K562 (cell line): Measurements from ENCODE around the gene ZSWIM6. TPM values are rescaled to one million over a fixed set of nuclear protein-coding genes. Genes with fewer than 3 reads are reported as not detected.

Experiments
- ATAC-seq: fragments of 200-7000 bp; cut with Tn5 transposase; 3 replicates; pipeline ENCODE4 v1.9.1; 2020; ENCODE audit warnings: moderate library complexity
- BruUV-seq: library from RNA; stranded (reverse); fragments of 400-500 nt; replicated peaks from 2 replicates; lab custom pipeline; 2021; lab: Mats Ljungman, UMichigan
- CTCF ChIA-PET: fragments of 300-600 bp; formaldehyde crosslinking; extraction: SDS; loops from one replicate; lab custom pipeline; 2021; ENCODE audit warnings: low intra/inter-chr PET ratio; lab: Yijun Ruan, JAX
- POLR2A ChIA-PET: fragments of 300-600, 350-650 bp; sonication (Branson Sonifier 250); formaldehyde crosslinking; extraction: SDS; loops from one replicate; lab custom pipeline; 2021; ENCODE audit warnings: antibody characterized with exemption, inconsistent platforms; lab: Yijun Ruan, JAX
- DNase-seq, 4 experiments: peaks; one replicate each; pipeline versions ENCODE4 v3.0.0 to v3.0.0-alpha.2; 2011 to 2018; ENCODE audit warnings: low spot score in 3 of 4, mixed read lengths in 3 of 4; ENCODE audit errors: extremely low read depth in 1 of 4
- FAIRE-seq: peaks from 2 replicates; lab custom pipeline; 2011; peaks lifted over from hg19 to GRCh38; lab: Jason Lieb, UNC
- H2AFZ ChIP-seq: 2 replicates; pipeline ENCODE4 v1.6.0; 2011; ENCODE audit warnings: low read depth, low read length, control low read depth, inconsistent platforms
- H3K27ac ChIP-seq: fragments of 200-600 bp; 3 replicates; pipeline ENCODE4 v1.8.0; 2011; ENCODE audit warnings: low read depth, mild to moderate bottlenecking, control low read depth, inconsistent platforms, low read length, moderate library complexity, mixed read lengths; ENCODE audit errors: extremely low read depth
- H3K27me3 ChIP-seq, 2 experiments: fragments of 300-600 bp in 1 of 2; 2 replicates in 1 of 2; 3 replicates in 1 of 2; pipeline versions ENCODE4 v1.6.0 to v1.8.0; 2011; ENCODE audit warnings: inconsistent platforms in 2 of 2, low read length in 2 of 2, mild to moderate bottlenecking in 1 of 2, mixed read lengths in 1 of 2, moderate library complexity in 1 of 2; ENCODE audit not compliant: control insufficient read depth in 2 of 2, insufficient read depth in 2 of 2
- H3K36me3 ChIP-seq: fragments of 300-600 bp; 3 replicates; pipeline ENCODE4 v1.8.0; 2011; ENCODE audit warnings: mild to moderate bottlenecking, low read length, inconsistent platforms; ENCODE audit not compliant: control insufficient read depth, insufficient read depth
- H3K4me1 ChIP-seq, 2 experiments: fragments of 200-600 bp in 1 of 2; replicated peaks in 1 of 2; 2 replicates in 1 of 2; 3 replicates in 1 of 2; pipeline versions ENCODE4 v1.5.1 to v1.8.0; 2011; ENCODE audit warnings: inconsistent platforms in 2 of 2, low read length in 2 of 2, mild to moderate bottlenecking in 1 of 2, mixed read lengths in 1 of 2, moderate library complexity in 1 of 2; ENCODE audit not compliant: control insufficient read depth in 2 of 2, insufficient read depth in 2 of 2
- H3K4me2 ChIP-seq: 2 replicates; pipeline ENCODE4 v1.6.1; 2011; ENCODE audit warnings: low read length, control low read depth, inconsistent platforms, mixed read lengths; ENCODE audit not compliant: insufficient read depth
- H3K4me3 ChIP-seq: fragments of 200-600 bp; sonication (generic), shearing (Covaris generic); 2 replicates; pipeline ENCODE4 v1.5.1; 2016; ENCODE audit warnings: control low read depth, inconsistent platforms
- H3K79me2 ChIP-seq: fragments of 200-600 bp; 3 replicates; pipeline ENCODE4 v1.8.0; 2011; ENCODE audit warnings: low read length, inconsistent platforms; ENCODE audit not compliant: control insufficient read depth, insufficient read depth
- H3K9ac ChIP-seq, 2 experiments: 2 replicates each; pipeline versions ENCODE4 v1.6.0 to v1.6.1; 2011; ENCODE audit warnings: low read depth in 2 of 2, low read length in 2 of 2, control low read depth in 1 of 2, inconsistent platforms in 1 of 2, mild to moderate bottlenecking in 1 of 2, mixed read lengths in 1 of 2; ENCODE audit not compliant: insufficient read depth in 1 of 2
- H3K9me1 ChIP-seq: one replicate; pipeline ENCODE4 v1.6.0; 2011; ENCODE audit warnings: inconsistent platforms, mild to moderate bottlenecking, low read length, moderate library complexity; ENCODE audit not compliant: control insufficient read depth, insufficient read depth
- H3K9me3 ChIP-seq: replicated peaks from 2 replicates; pipeline ENCODE4 v1.5.1; 2011; ENCODE audit warnings: low read depth, low read length, inconsistent platforms; ENCODE audit not compliant: control insufficient read depth, insufficient read depth
- H4K20me1 ChIP-seq: replicated peaks from 2 replicates; pipeline ENCODE4 v1.6.1; 2011; ENCODE audit warnings: low read length, inconsistent platforms, mixed read lengths; ENCODE audit not compliant: control insufficient read depth, insufficient read depth
- E2F3 ChIP-seq: fragments of 250-450 bp; sonication (Bioruptor Pico); IDR thresholded peaks from 2 replicates; pipeline ENCODE4 v1.4.0; 2020; ENCODE audit warnings: mild to moderate bottlenecking
- ETV1 ChIP-seq: fragments of 450-650 bp; conservative IDR thresholded peaks from 2 replicates; pipeline ENCODE4 v1.6.1; 2016; ENCODE audit warnings: missing genetic modification characterization, control low read depth, low read depth, missing compliant biosample characterization
- KAT8 ChIP-seq: fragments of 450-650 bp; IDR thresholded peaks from 2 replicates; pipeline ENCODE4 v1.6.1; 2016; ENCODE audit warnings: low read depth, mild to moderate bottlenecking
- MAFK ChIP-seq: IDR thresholded peaks from 2 replicates; pipeline ENCODE4 v1.6.1; 2011; ENCODE audit warnings: low read length, improper control_type of control experiment
- NFRKB ChIP-seq: fragments of 450-650 bp; IDR thresholded peaks from 2 replicates; pipeline ENCODE4 v1.6.1; 2016; ENCODE audit warnings: low read depth
- SOX6 ChIP-seq: fragments of 450-650 bp; IDR thresholded peaks from 2 replicates; pipeline ENCODE4 v1.6.1; 2014; ENCODE audit warnings: mild to moderate bottlenecking
- SRSF9 ChIP-seq: fragments of 200-400 bp; formaldehyde crosslinking; IDR thresholded peaks from 2 replicates; pipeline ENCODE4 v1.6.1; 2017; ENCODE audit warnings: low read depth, low read length, borderline replicate concordance
- ZFPM2 ChIP-seq: fragments of 250-450 bp; sonication (Bioruptor Pico); IDR thresholded peaks from 2 replicates; pipeline ENCODE4 v1.5.1; 2022; ENCODE audit warnings: mild to moderate bottlenecking
- ZHX1 ChIP-seq: fragments of 150-350 bp; conservative IDR thresholded peaks from 2 replicates; pipeline ENCODE4 v1.6.1; 2014; ENCODE audit warnings: low read length
- ZNF143 ChIP-seq: sonication (generic); formaldehyde crosslinking; IDR thresholded peaks from 2 replicates; pipeline ENCODE4 v1.9.0; 2022; ENCODE audit warnings: mild to moderate bottlenecking, missing genetic modification reagents
- ZNF280B ChIP-seq: fragments of 250-450 bp; sonication (Bioruptor Pico); IDR thresholded peaks from 2 replicates; pipeline ENCODE4 v1.5.1; 2021; ENCODE audit warnings: mild to moderate bottlenecking
- WGBS: fragments of 100-300 bp; shearing (Covaris generic); methylation state at CpG from one replicate; pipeline ENCODE4 v1.1.6; 2016; ENCODE audit warnings: low coverage, mixed read lengths; ENCODE audit not compliant: insufficient coverage; ENCODE audit errors: missing lambda C conversion rate; 5-methylcytosine and 5-hydroxymethylcytosine counted together
- in situ Hi-C: fragments of 300-500 bp; cut with MboI; formaldehyde crosslinking; loops from 4 replicates; pipeline ENCODE4 v1.15.0; 2018; ENCODE audit warnings: inconsistent platforms, mixed read lengths
- intact Hi-C: fragments of 100-400 bp; cut with micrococcal nuclease; formaldehyde crosslinking; loops from 2 replicates; pipeline ENCODE4 v1.14.2; 2022
- polyA plus RNA-seq, 8 experiments: library from polyadenylated mRNA; depleted of rRNA in 4 of 8; stranded (reverse) in 5 of 8; unstranded in 3 of 8; fragments of >200 nt; fragmentation: Nextera tagmentation in 2 of 8; fragmentation: Illumina TruSeq in 1 of 8; extraction: Ambion mirVana in 2 of 8; extraction: Trizol in 1 of 8; gene quantifications; 2 replicates each; pipeline versions ENCODE4 v1.2.1 to v1.2.3, GENCODE V29; 2011 to 2014; ENCODE audit warnings: inconsistent platforms in 1 of 8, missing spikeins in 1 of 8
- total RNA-seq, 7 experiments: library from RNA; depleted of rRNA in 6 of 7; stranded (reverse); fragments of >200 nt in 6 of 7; fragmentation: Illumina TruSeq in 2 of 7; extraction: Trizol in 2 of 7; gene quantifications; 2 replicates each; pipeline versions ENCODE4 v1.2.1 to v1.2.3, GENCODE V29; 2011 to 2021; ENCODE audit warnings: low replicate concordance in 1 of 7

The ZSWIM6 gene
- total and polyA plus RNA-seq, 9 of the 15 experiments (the other 6 are each of a cell fraction or from before 2014, with no cell fraction given) = 0.81 to 3.2 (median 2.0) TPM

- Histone ChIP-seq H3K36me3 (no peaks in the 10 kb centered on the region), H3K4me1 (no peaks in the 10 kb centered on the region; a peak in 1 of 5 replicates), H2AFZ (no peak overlapping the region), H3K9ac (no peak overlapping the region), H3K4me2 (no peak overlapping the region), H3K79me2 (no peaks in the 10 kb centered on the region), H4K20me1 (no peaks in the 10 kb centered on the region; the same call in 1 of the 2 replicates), H3K4me3 (no peak overlapping the region), H3K9me1 (no peaks in the 10 kb centered on the region), H3K27ac (no peak overlapping the region), H3K9me3 (no peaks in the 10 kb centered on the region), H3K27me3 (peaks cover 4% of the 10 kb centered on the region in 2 experiments; a peak in 2 of 5 replicates)
- intact Hi-C loops (loop anchor here (10.0 kb wide), 1 partner anchor 225 kb away; no protein-coding TSS in a partner anchor), in situ Hi-C loops (no loop called here)
- no peak for ATAC-seq
- ChIA-PET CTCF (no interaction called here), POLR2A (no interaction called here)
- FAIRE-seq = no peak
- 15% methylated on average over 1 of the region's 1 CpG for WGBS
- TF ChIP-seq ETV1 (tag) (no peak), ZFPM2 (no peak), SOX6 (no peak), MAFK (no peak), NFRKB (no peak), E2F3 (no peak), SRSF9 (no peak), ZNF280B (no peak), ZNF143 (CRISPR knock-in tag) (no peak), KAT8 (no peak), ZHX1 (no peak)
- BruUV-seq = no TSS peak
- DNase-seq = no peak
Measured at GRCh38 chr5:61429906-61430305, 97.8 kb downstream of the ZSWIM6 start.
